HG02759 (cell line): Measurements from ENCODE around the gene SLC9A9.

ENCODE experiments used
- ATAC-seq: cut with Tn5 transposase; IDR thresholded peaks from one replicate; pipeline ENCODE4 v1.9.1; 2021; ENCODE audit warnings: mild to moderate bottlenecking, moderate library complexity; ENCODE audit not compliant: unreplicated experiment

Gene SLC9A9

DNA sequence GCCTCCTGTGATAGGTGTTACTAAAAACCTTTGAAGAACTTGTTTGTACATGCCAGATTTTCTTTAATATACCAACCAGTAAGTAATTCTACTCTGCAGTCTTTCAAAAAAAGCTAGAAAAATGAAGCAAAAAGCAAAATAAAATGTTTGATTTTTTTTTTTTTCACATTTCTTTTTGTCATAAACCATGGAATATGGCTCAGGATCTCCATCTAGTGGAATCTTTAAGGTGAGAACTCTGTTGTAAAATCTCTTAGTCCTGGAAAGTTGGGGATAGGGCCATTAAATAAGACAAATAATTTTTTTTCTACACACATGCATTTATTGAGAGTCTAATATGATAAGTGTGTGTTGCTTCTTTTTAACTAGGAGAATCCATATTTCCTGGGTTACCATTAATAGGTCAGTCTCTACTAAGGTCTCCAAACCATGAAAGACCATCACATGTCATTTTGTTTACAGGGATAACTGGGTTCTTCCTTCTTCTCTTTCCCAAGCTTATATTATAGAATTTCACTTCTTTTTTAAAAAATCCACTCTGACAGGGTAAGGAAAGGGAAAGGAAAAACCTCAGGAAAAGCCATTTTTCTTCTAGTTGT, 84.6 kb downstream of the SLC9A9 start:
- no peak for ATAC-seq

DNA sequence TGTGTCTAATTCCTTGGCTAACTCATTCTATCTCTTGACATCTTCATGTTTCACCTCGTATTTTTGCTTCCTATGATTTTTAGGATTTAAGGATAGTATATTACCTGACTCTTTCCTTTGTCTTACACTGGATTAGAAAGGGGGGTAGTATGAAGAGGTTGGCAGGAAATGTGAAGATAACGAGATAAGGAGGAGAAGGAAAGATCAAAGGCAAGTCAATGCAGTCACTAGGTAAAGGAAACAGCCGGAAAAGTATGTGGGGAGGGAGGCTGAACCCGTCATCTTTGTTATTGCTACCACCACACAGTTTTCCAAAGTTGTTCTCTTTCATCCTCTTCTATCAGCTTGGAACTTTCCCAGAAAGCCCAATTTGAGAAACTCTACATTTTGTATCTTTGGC, 90.6 kb downstream of the SLC9A9 start:
- no peak for ATAC-seq

- ATAC-seq = no peak
Measured at GRCh38 chr3:143755978-143756377, 92.3 kb downstream of the SLC9A9 start.

GRCh38 chr3:143754090-143754489, 94.2 kb downstream of the SLC9A9 start:
- no peak for ATAC-seq

- ATAC-seq = no peak
Measured at GRCh38 chr3:143753456-143753855, 94.8 kb downstream of the SLC9A9 start.

DNA sequence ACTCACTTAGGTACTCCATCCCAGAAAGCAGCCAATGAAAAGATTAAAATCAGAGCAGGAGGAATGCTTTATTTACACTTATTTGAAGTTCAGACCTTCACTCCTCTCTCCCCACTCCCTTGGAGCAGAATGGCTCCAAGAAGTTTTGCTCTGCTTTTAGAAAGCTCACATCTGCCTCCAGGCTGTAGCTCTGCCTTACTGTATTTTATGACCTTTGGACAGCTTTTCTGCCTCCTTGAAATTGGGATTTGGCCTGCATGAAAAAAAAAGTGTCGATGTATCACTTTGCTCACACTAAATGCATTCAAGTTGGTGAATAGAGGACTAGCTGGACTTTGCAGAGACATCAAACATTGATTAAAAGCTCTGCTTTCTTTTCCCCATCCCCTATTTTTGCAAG, 95.3 kb downstream of the SLC9A9 start:
- no peak for ATAC-seq

DNA sequence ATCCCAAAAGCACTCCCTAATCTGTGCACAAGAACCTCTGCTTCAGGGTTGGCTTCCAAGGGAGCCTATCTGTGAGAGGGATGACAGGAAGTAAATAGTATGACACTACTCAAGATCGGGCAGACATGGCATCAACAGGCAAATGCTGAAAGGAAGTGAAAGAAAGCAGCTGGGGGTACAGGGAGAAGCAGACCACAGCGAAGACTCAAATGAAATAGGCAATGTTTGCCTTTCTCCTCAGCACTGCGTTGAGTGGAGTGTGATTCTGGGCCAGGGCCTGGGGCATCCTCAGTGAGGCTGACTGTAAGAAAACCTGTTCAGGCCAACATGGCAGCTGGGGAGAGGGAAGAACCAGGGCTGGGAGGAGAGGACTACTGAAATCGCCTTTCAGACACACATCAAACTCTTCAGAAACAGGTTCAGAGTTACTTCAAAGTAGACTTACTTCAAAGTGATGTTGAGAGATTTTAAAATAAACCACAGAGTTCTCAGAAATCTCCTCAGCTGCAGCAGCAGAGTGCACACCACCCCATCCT, 96.6 kb downstream of the SLC9A9 start:
- peak; percentile 88 for ATAC-seq

DNA sequence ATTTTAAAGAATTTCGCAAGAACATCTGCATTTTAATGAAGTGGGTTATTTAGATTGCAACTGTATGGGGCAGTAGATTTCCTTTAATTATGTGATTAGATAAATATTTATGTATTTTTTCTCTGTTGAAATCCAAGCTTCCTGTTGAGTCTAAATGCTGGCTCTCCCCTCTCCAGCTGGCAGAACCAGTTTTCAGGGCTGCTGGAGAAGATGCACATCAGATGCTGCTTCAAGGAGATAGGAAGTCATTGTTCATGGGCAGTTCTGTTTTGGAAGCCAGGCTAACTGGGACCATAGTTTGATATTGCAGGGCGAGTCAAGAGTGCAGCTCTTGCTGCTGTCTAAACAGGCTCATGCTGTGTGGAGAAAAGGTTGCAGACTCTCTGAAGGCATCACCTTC, 97.4 kb downstream of the SLC9A9 start:
- ATAC-seq = no peak

- ATAC-seq = no peak
Measured at GRCh38 chr3:143749926-143750325, 98.3 kb downstream of the SLC9A9 start.

DNA sequence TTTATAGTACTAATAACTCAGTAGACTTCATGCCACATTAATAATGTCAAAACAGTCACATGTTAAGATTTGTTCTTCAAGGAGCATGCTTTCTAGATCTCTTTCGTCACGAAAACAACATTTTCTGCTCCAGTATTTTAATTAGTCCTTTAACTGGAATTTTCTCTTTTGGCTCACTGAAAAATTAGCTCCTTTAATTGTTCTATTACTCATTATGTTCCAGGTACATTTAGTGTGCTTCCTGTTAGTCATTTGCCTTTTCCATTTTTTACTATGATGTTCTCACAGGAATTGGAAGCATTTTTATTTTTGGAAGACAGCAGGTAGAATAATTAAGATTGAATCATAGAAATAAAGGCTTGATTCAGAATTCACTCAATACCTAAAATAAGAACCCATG, 111.2 kb downstream of the SLC9A9 start:
- ATAC-seq = no peak

DNA sequence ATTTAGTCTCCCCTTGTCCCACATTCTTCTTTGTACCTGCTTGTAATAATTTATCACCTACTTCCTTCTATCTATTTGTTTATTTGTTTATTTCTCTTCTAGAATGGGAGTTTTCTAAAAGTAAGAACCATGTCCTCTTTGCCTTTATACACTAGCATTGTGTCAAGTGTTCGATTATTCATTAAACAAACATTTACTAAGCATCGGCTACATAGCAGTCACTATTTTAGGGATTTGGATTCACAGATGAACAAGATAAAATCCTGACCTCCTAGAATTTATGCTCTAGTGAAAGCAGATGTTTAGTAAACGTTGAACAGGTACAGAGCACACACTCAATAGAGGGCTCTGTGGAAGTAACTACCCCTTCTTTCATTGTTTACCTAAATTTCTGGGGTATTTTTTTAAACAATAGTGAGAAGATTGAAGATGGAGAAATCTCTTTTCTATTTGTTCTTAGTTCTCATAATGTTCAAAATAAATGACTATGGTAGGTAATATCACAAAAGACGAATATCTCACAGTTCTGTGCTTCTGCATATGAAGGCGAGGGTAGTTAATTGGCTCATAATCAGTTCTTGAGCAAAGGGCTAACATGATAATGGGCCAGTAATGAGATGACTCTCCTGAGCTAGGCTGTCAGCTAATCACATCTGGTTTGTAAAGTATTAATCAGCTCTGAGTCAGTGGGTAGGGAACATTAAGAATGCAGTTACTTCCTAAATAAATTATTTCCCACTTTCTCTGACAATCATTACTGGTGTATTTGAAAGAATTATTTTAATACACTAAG, 111.9 kb downstream of the SLC9A9 start:
- no peak for ATAC-seq

GRCh38 chr3:143731776-143732175, 116.5 kb downstream of the SLC9A9 start:
- ATAC-seq = no peak

DNA sequence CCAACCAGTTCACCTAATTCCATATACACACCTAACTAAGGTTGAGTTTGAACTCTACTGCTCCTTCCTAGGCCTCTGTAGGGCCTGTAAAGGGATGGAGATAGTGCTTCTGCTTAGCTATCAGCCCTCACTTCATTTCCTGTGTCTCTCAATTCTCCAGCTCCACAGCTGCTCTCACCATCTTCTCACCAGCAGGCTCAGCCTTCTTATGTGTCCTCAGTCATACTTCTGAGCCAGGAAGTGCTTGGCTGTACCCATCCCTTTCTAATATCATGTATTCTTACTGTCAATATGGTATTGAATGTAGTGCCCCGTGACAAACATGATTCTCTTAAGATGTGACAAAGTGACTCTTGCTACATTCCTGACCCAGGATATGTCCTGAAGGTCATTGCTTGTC, 116.9 kb downstream of the SLC9A9 start:
- no peak for ATAC-seq

DNA sequence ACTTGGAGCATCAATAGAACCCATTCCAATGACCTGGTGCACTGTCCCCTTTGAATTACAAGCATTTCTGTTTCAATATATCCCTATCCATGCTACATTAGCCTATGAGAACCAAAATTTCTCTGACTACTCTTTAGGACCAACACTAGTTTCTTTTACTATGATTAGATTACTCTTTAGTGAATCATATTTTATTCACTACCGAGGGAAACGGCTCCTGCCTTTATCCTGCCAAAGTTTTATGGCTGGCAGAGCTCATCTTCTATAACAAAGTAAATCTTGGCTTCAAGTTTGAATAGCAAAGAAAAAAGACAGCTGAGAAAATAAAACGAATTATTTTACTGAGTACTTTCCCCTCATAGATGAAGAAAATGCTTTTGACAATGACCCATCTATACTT, 120.9 kb downstream of the SLC9A9 start:
- no peak for ATAC-seq

GRCh38 chr3:143726727-143727126, 121.5 kb downstream of the SLC9A9 start:
- ATAC-seq = no peak

GRCh38 chr3:143720381-143720780, 127.9 kb downstream of the SLC9A9 start:
- ATAC-seq = no peak

GRCh38 chr3:143718463-143718862, 129.8 kb downstream of the SLC9A9 start:
- no peak for ATAC-seq

DNA sequence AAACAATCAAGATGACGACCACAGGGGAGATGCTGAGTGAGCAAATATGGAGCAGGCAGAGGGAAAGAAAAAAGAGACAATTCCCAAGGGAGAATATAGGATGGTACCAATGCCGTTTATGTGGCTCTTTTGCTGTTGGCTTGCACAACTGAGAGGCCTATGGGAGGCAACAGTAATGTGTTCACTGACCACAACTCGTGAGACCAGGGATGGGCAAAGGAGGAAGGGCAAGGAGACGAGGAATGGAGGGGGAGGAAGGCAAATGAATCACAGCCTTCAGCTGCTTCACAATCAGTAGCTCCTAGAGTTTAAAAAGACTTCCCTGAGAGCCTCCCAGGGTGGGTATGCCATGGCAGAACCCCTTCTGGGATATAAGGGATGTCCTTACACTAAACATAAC, 131.5 kb downstream of the SLC9A9 start:
- no peak for ATAC-seq

DNA sequence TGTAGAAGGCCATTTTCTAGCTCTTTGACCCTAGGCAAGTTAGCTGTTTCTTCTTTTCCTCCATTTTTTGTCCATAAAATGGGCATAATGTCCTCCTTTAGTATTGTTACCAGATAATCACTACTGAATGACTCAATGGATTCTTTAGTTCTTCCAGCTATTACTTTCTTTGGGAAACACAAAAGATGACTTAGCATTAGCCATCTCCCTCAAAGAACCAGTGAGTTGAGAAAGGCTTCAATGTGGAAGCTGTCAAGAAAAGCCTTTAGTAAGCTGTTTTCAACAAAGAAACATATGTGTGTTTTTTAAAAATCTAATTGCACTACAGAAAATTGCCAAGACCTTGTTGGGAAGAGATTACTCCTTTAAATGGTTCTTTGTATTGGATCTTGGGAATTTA, 135.7 kb downstream of the SLC9A9 start:
- ATAC-seq = no peak

DNA sequence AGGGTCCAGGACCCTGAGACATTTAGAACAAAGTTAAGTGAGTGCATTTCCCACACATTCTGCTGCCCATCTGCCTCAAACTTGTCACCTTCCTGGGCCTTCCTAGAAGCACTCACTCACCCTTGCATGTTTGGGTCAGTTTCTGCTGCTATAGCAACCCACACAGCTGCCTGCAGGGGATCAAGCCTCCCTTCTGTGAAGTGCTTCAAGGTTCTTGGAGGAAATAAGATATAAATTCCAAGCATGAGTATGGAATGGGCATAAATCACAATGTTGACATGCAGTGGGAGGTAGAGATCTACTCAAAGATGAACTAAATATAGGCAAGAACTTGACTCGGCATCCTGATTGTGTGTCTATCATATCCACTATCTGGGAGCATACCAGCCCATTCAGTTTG, 140.4 kb downstream of the SLC9A9 start:
- no peak for ATAC-seq

DNA sequence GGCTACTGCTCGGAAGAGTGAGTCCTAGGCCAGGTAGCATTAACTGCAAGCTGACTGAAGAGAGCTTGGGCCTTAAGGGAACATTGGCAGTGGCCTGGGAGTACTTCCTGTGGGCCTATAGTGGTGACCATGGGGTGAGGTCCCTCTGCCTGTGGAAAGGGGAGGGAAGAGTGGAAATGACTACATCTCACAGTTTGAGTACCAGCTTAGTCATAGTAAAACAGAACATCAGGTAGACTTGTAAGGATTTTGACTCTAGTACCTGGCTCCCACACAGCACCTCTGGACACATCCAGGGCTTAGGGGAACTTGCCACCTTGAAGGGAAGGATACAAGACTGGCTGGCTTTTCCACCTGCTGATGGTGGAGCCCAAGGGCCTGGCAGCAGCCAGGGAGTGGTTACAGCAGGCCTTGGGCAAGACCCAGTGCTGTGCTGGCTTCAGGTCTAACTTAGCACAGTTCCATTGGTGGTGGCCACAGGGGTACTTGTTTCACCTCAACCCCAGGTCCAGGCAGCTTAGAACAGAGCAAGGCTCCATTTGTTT, 147.8 kb downstream of the SLC9A9 start:
- no peak for ATAC-seq

- no peak for ATAC-seq
Measured at GRCh38 chr3:143699424-143699823, 148.8 kb downstream of the SLC9A9 start.
